Astrocyte (in vitro differentiated cells and primary cell): ENCODE results near the gene TMEM271.
A peak's percentile ranks its signal among the peaks of the same experiment; 100 is the strongest.

Experiments used
- CTCF ChIP-seq: IDR thresholded peaks from 2 replicates; pipeline ENCODE4 v1.5.1; 2011; ENCODE audit warnings: low read depth, mild to moderate bottlenecking, inconsistent platforms, low read length, moderate library complexity; ENCODE audit not compliant: insufficient read depth
- EZH2 ChIP-seq: IDR thresholded peaks from 2 replicates; pipeline ENCODE4 v1.6.1; 2012; ENCODE audit warnings: mild to moderate bottlenecking, low read length, inconsistent platforms; ENCODE audit not compliant: insufficient read depth

- TF ChIP-seq CTCF = no peak
- TF ChIP-seq EZH2 = peak; percentile 8
These were observed 950 bp upstream of the TMEM271 start for GRCh38 chr4:576991-577498.
